ENCODE results near the gene C19orf44.

DNA sequence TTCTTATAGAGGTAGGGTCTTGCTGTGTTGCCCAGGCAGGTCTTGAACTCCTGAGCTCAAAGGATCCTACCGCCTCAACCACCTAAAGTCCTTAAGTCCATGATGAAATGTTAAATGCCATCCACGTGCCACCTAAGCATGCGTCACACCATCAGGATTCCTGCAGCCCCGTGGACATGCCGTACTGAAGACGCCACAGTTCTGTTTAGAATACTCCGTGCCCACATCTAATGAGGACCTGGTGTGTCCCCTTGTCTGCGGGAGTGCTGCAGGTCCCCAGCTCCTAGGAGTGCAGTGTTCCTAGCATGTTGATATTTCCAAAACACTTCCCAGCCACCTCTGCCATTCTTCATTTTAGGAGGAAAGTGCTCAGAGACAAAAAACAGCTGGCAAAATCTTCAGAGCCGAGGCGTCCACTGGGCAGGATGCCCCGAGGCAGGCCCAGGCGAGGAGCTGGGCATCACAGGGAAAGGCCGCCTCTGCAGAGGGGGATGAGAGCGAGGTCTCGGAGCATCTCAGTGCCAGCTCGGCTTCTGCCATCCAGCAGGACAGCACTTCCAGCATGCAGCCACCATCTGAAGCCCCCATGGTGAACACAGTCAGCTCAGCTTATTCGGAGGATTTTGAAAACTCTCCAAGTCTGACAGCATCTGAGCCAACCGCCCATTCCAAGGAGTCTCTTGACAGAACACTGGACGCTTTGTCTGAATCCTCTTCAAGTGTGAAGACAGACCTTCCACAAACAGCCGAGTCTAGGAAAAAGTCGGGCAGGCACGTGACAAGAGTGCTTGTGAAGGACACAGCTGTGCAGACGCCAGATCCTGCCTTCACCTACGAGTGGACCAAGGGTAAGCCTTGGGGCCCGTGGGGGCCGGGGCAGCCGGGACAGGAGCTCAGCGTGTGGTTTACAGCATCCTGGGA lies 13.2 kb downstream of the C19orf44 start:
- TF ChIP-seq, protein P1, sequence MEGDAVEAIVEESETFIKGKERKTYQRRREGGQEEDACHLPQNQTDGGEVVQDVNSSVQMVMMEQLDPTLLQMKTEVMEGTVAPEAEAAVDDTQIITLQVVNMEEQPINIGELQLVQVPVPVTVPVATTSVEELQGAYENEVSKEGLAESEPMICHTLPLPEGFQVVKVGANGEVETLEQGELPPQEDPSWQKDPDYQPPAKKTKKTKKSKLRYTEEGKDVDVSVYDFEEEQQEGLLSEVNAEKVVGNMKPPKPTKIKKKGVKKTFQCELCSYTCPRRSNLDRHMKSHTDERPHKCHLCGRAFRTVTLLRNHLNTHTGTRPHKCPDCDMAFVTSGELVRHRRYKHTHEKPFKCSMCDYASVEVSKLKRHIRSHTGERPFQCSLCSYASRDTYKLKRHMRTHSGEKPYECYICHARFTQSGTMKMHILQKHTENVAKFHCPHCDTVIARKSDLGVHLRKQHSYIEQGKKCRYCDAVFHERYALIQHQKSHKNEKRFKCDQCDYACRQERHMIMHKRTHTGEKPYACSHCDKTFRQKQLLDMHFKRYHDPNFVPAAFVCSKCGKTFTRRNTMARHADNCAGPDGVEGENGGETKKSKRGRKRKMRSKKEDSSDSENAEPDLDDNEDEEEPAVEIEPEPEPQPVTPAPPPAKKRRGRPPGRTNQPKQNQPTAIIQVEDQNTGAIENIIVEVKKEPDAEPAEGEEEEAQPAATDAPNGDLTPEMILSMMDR (IDR thresholded peaks at IDR 0.05; ENCODE audit: low read depth, low read length), result no peak
- TF ChIP-seq EZH2phosphoT487 (IDR thresholded peaks at IDR 0.05; ENCODE audit: low read depth), result no peak

All from OCI-LY3 (cell line).